Measurements from ENCODE around the gene FOSB. TPM values are rescaled to one million over a fixed set of nuclear protein-coding genes. Genes with fewer than 3 reads are reported as not detected.

The FOSB gene
- total and polyA plus RNA-seq, 9 donors = 2.9 to 295 (median 44.3) TPM

- Histone ChIP-seq H3K4me3 (no peak overlapping the region), H3K9me3 (no peaks in the 10 kb centered on the region), H3K27me3 (no peaks in the 10 kb centered on the region), H3K27ac (no peak overlapping the region), H3K4me1 (ENCODE audit: insufficient read depth) (peaks cover 7% of the 10 kb centered on the region), H3K36me3 (no peaks in the 10 kb centered on the region)
- DNase-seq = no peak
- intact Hi-C loops (cut with DNase I) = no loop called here
- TF ChIP-seq EP300 (IDR thresholded peaks at IDR 0.05) (no peak), POLR2A (IDR thresholded peaks at IDR 0.05) (no peak), CTCF (IDR thresholded peaks at IDR 0.05) (no peak)
- 84 to 88% (median 85%) methylated on average over 6 of the region's 6 CpGs for WGBS, 3 donors
Observed at GRCh38 chr19:45512881-45513483, 45.2 kb downstream of the FOSB start.

GRCh38 chr19:45514376-45515051 is 46.7 kb downstream of the FOSB start:
- intact Hi-C loops (cut with DNase I) = no loop called here
- Histone ChIP-seq H3K36me3 (no peaks in the 10 kb centered on the region), H3K4me3 (no peak overlapping the region), H3K4me1 (ENCODE audit: insufficient read depth) (peaks cover 4% of the 10 kb centered on the region), H3K27ac (no peak overlapping the region), H3K27me3 (no peaks in the 10 kb centered on the region), H3K9me3 (no peaks in the 10 kb centered on the region)
- WGBS, 3 donors = 63 to 69% (median 68%) methylated on average over 13 of the region's 13 CpGs
- TF ChIP-seq EP300 (IDR thresholded peaks at IDR 0.05) (no peak), CTCF (IDR thresholded peaks at IDR 0.05) (no peak), POLR2A (IDR thresholded peaks at IDR 0.05) (no peak)
- no peak for DNase-seq

- no peak for TF ChIP-seq EP300 (IDR thresholded peaks at IDR 0.05)
- Histone ChIP-seq H3K4me3 (no peak overlapping the region), H3K27me3 (no peaks in the 10 kb centered on the region), H3K27ac (no peak overlapping the region), H3K36me3 (no peaks in the 10 kb centered on the region), H3K9me3 (no peaks in the 10 kb centered on the region), H3K4me1 (ENCODE audit: insufficient read depth) (peaks cover 3% of the 10 kb centered on the region)
- WGBS, 3 donors = 79 to 82% (median 80%) methylated on average over 10 of the region's 10 CpGs
- no peak for DNase-seq
- intact Hi-C loops (cut with DNase I) = no loop called here
Observed at GRCh38 chr19:45515081-45515624, 47.4 kb downstream of the FOSB start.

GRCh38 chr19:45515807-45516401 is 48.1 kb downstream of the FOSB start:
- intact Hi-C loops (cut with DNase I) = no loop called here
- Histone ChIP-seq H3K4me3 (no peak overlapping the region), H3K36me3 (no peaks in the 10 kb centered on the region), H3K4me1 (ENCODE audit: insufficient read depth) (peaks cover 3% of the 10 kb centered on the region), H3K27ac (no peak overlapping the region), H3K27me3 (no peaks in the 10 kb centered on the region), H3K9me3 (no peaks in the 10 kb centered on the region)
- no peak for DNase-seq
- TF ChIP-seq POLR2A (IDR thresholded peaks at IDR 0.05) (no peak), EP300 (IDR thresholded peaks at IDR 0.05) (no peak), CTCF (IDR thresholded peaks at IDR 0.05) (no peak)
- WGBS, 3 donors = 82 to 89% (median 83%) methylated on average over 9 of the region's 9 CpGs

All from ovary (tissue), 9 donors.